T-helper 17 cell (primary cell): ENCODE measurements around the gene TBCCD1. TPM values are rescaled to one million over a fixed set of nuclear protein-coding genes. Genes with fewer than 3 reads are reported as not detected.

Experiments
- ATAC-seq: fragments of 150-1000 bp; cut with Tn5 transposase; 2 replicates; pipeline ENCODE4 v1.10.0; 2021; ENCODE audit warnings: mild to moderate bottlenecking, moderate library complexity
- DNase-seq, 3 donors: peaks; one replicate each; pipeline versions ENCODE4 v3.0.0 to v3.0.0-alpha.2; 2020 to 2021
- H3K9me3 ChIP-seq: one replicate; pipeline ENCODE4 v1.7.0; 2013; ENCODE audit warnings: low read length, mild to moderate bottlenecking; ENCODE audit not compliant: control insufficient read depth, poor library complexity, severe bottlenecking
- H3K27ac Mint-ChIP-seq: one replicate; pipeline ENCODE4 v1.8.0; 2022; ENCODE audit warnings: mild to moderate bottlenecking, moderate library complexity, mixed read lengths
- H3K27me3 Mint-ChIP-seq: one replicate; pipeline ENCODE4 v1.8.0; 2022; ENCODE audit warnings: mixed read lengths
- H3K36me3 Mint-ChIP-seq: one replicate; pipeline ENCODE4 v1.8.0; 2022; ENCODE audit warnings: low read depth, mixed read lengths
- H3K4me1 Mint-ChIP-seq: one replicate; pipeline ENCODE4 v1.8.0; 2022; ENCODE audit warnings: mild to moderate bottlenecking, mixed read lengths
- H3K4me3 Mint-ChIP-seq: one replicate; pipeline ENCODE4 v1.8.0; 2022; ENCODE audit warnings: mild to moderate bottlenecking, moderate library complexity, mixed read lengths
- total RNA-seq, 4 donors: library from RNA in 2 of 4; stranded (reverse) in 2 of 4; gene quantifications; one replicate each; pipeline ENCODE4 v1.2.3 and lab custom pipeline; 2022 to 2026

Gene TBCCD1
- total RNA-seq, 2 donors from 2014 or later: 12.9 to 14.2 TPM

GRCh38 chr3:186515125-186515524 lies 52.0 kb downstream of the TBCCD1 start:
- peaks cover 52% of the 10 kb centered on the region for H3K4me1 Mint-ChIP-seq
- peak in 1 of 3 donors; percentile 22 for DNase-seq
- no peaks in the 10 kb centered on the region for H3K27me3 Mint-ChIP-seq
- H3K27ac Mint-ChIP-seq: peak overlapping the region; percentile 80
- peak overlapping the region; percentile 41 for H3K4me3 Mint-ChIP-seq
- peaks cover 2% of the 10 kb centered on the region for H3K36me3 Mint-ChIP-seq
- H3K9me3 ChIP-seq: no peaks in the 10 kb centered on the region
- ATAC-seq: peak; percentile 46

GRCh38 chr3:186514296-186515002 lies 52.7 kb downstream of the TBCCD1 start:
- no peaks in the 10 kb centered on the region for H3K9me3 ChIP-seq
- Mint-ChIP-seq H3K4me3 (peak overlapping the region; percentile 41), H3K4me1 (peaks cover 52% of the 10 kb centered on the region), H3K27ac (peak overlapping the region; percentile 80), H3K36me3 (peaks cover 2% of the 10 kb centered on the region), H3K27me3 (no peaks in the 10 kb centered on the region)
- DNase-seq: no peak
- ATAC-seq: no peak

- ATAC-seq: no peak
- peaks cover 42% of the 10 kb centered on the region for H3K4me1 Mint-ChIP-seq
- H3K4me3 Mint-ChIP-seq: no peak overlapping the region
- no peaks in the 10 kb centered on the region for H3K9me3 ChIP-seq
- no peak for DNase-seq
- peak overlapping the region; percentile 80 for H3K27ac Mint-ChIP-seq
- H3K36me3 Mint-ChIP-seq: no peaks in the 10 kb centered on the region
- no peaks in the 10 kb centered on the region for H3K27me3 Mint-ChIP-seq
Observed at GRCh38 chr3:186513386-186513785, 53.8 kb downstream of the TBCCD1 start.

GRCh38 chr3:186512570-186513302 lies 54.4 kb downstream of the TBCCD1 start:
- H3K4me3 Mint-ChIP-seq: no peak overlapping the region
- DNase-seq (no peak), ATAC-seq (no peak)
- H3K4me1 Mint-ChIP-seq: peaks cover 37% of the 10 kb centered on the region
- peak overlapping the region; percentile 80 for H3K27ac Mint-ChIP-seq
- no peaks in the 10 kb centered on the region for H3K27me3 Mint-ChIP-seq
- H3K9me3 ChIP-seq: no peaks in the 10 kb centered on the region
- H3K36me3 Mint-ChIP-seq: no peaks in the 10 kb centered on the region

GRCh38 chr3:186511702-186512101 lies 55.4 kb downstream of the TBCCD1 start:
- peak overlapping the region; percentile 41 for H3K27ac Mint-ChIP-seq

GRCh38 chr3:186511245-186511644 lies 55.9 kb downstream of the TBCCD1 start:
- no peak for DNase-seq
- H3K9me3 ChIP-seq: no peaks in the 10 kb centered on the region
- peaks cover 28% of the 10 kb centered on the region for H3K4me1 Mint-ChIP-seq
- H3K4me3 Mint-ChIP-seq: no peak overlapping the region
- peaks cover 8% of the 10 kb centered on the region for H3K27me3 Mint-ChIP-seq
- peak overlapping the region; percentile 41 for H3K27ac Mint-ChIP-seq
- peaks cover 3% of the 10 kb centered on the region for H3K36me3 Mint-ChIP-seq
- no peak for ATAC-seq

More at GRCh38 chr3:186511702-186512101, 55.4 kb downstream of the TBCCD1 start:
- no peaks in the 10 kb centered on the region for H3K9me3 ChIP-seq
- Mint-ChIP-seq H3K36me3 (peaks cover 2% of the 10 kb centered on the region), H3K27me3 (peaks cover 4% of the 10 kb centered on the region), H3K4me1 (peaks cover 29% of the 10 kb centered on the region), H3K4me3 (no peak overlapping the region)
- no peak for ATAC-seq
- DNase-seq: no peak

- peaks cover 5% of the 10 kb centered on the region for H3K36me3 Mint-ChIP-seq
- H3K4me3 Mint-ChIP-seq: no peak overlapping the region
- no peak for ATAC-seq
- peaks cover 11% of the 10 kb centered on the region for H3K27me3 Mint-ChIP-seq
- no peak for DNase-seq
- no peaks in the 10 kb centered on the region for H3K9me3 ChIP-seq
- H3K4me1 Mint-ChIP-seq: peaks cover 22% of the 10 kb centered on the region
- no peak overlapping the region for H3K27ac Mint-ChIP-seq
Observed at GRCh38 chr3:186510374-186511079, 56.6 kb downstream of the TBCCD1 start.

GRCh38 chr3:186509423-186509822 lies 57.7 kb downstream of the TBCCD1 start:
- H3K4me3 Mint-ChIP-seq: no peak overlapping the region
- no peaks in the 10 kb centered on the region for H3K9me3 ChIP-seq
- H3K27ac Mint-ChIP-seq: no peak overlapping the region
- DNase-seq (no peak), ATAC-seq (no peak)
- H3K36me3 Mint-ChIP-seq: peaks cover 5% of the 10 kb centered on the region
- peaks cover 11% of the 10 kb centered on the region for H3K4me1 Mint-ChIP-seq
- peaks cover 18% of the 10 kb centered on the region for H3K27me3 Mint-ChIP-seq

- H3K27ac Mint-ChIP-seq: peak overlapping the region; percentile 43
- H3K36me3 Mint-ChIP-seq: peaks cover 5% of the 10 kb centered on the region
- no peak for ATAC-seq
Observed at GRCh38 chr3:186506857-186507256, 60.3 kb downstream of the TBCCD1 start.

GRCh38 chr3:186506191-186506739 lies 60.9 kb downstream of the TBCCD1 start:
- Mint-ChIP-seq H3K36me3 (peaks cover 5% of the 10 kb centered on the region), H3K27me3 (peaks cover 18% of the 10 kb centered on the region), H3K4me3 (no peak overlapping the region), H3K27ac (peak overlapping the region; percentile 43), H3K4me1 (peaks cover 17% of the 10 kb centered on the region)
- DNase-seq (no peak), ATAC-seq (no peak)
- no peaks in the 10 kb centered on the region for H3K9me3 ChIP-seq

More at GRCh38 chr3:186506857-186507256, 60.3 kb downstream of the TBCCD1 start:
- DNase-seq: no peak
- no peaks in the 10 kb centered on the region for H3K9me3 ChIP-seq
- H3K4me1 Mint-ChIP-seq: peaks cover 17% of the 10 kb centered on the region
- H3K4me3 Mint-ChIP-seq: no peak overlapping the region
- H3K27me3 Mint-ChIP-seq: peaks cover 18% of the 10 kb centered on the region

- Mint-ChIP-seq H3K36me3 (peaks cover 5% of the 10 kb centered on the region), H3K4me1 (peaks cover 14% of the 10 kb centered on the region), H3K27me3 (peaks cover 18% of the 10 kb centered on the region), H3K4me3 (peak overlapping the region; percentile 79), H3K27ac (peak overlapping the region; percentile 29)
- no peaks in the 10 kb centered on the region for H3K9me3 ChIP-seq
- ATAC-seq (no peak), DNase-seq (no peak)
Observed at GRCh38 chr3:186502966-186503712, 64.0 kb downstream of the TBCCD1 start.

- DNase-seq (no peak), ATAC-seq (peak; percentile 37)
- Mint-ChIP-seq H3K36me3 (peaks cover 5% of the 10 kb centered on the region), H3K27me3 (peaks cover 18% of the 10 kb centered on the region), H3K4me1 (peaks cover 14% of the 10 kb centered on the region), H3K27ac (no peak overlapping the region), H3K4me3 (peak overlapping the region; percentile 79)
- no peaks in the 10 kb centered on the region for H3K9me3 ChIP-seq
Observed at GRCh38 chr3:186502138-186502948, 64.8 kb downstream of the TBCCD1 start.
